DMS 273 (cell line): ENCODE results near the gene MSX2.
A peak's percentile ranks its signal among the peaks of the same experiment; 100 is the strongest.
"Not testable (repeated sequence)": the region's sequence is repeated elsewhere in the genome, so short reads cannot be mapped to it uniquely, and the experiment has no call there.

Experiments used
- DNase-seq: peaks from one replicate; lab custom pipeline; 2025; ENCODE audit not compliant: unreplicated experiment; lab: John Stamatoyannopoulos, UW

Gene MSX2

GRCh38 chr5:174732036-174733020 lies 7.9 kb downstream of the MSX2 start:
- DNase-seq = no peak

GRCh38 chr5:174733091-174733690 lies 8.8 kb downstream of the MSX2 start:
- DNase-seq = no peak

GRCh38 chr5:174733836-174734235 lies 9.5 kb downstream of the MSX2 start:
- no peak for DNase-seq

GRCh38 chr5:174734571-174735497 lies 10.5 kb downstream of the MSX2 start:
- no peak for DNase-seq

- DNase-seq = peak; percentile 13
Observed at GRCh38 chr5:174735498-174736330, 11.3 kb downstream of the MSX2 start.

- DNase-seq = no peak
Observed at GRCh38 chr5:174736331-174736721, 11.9 kb downstream of the MSX2 start.

- no peak for DNase-seq
Observed at GRCh38 chr5:174736777-174737176, 12.4 kb downstream of the MSX2 start.

GRCh38 chr5:174737330-174737729 lies 12.9 kb downstream of the MSX2 start:
- no peak for DNase-seq

GRCh38 chr5:174741352-174741751 lies 17.0 kb downstream of the MSX2 start:
- no peak for DNase-seq

GRCh38 chr5:174744896-174745295 lies 20.5 kb downstream of the MSX2 start:
- no peak for DNase-seq

- no peak for DNase-seq
Observed at GRCh38 chr5:174745590-174746103, 21.3 kb downstream of the MSX2 start.

- no peak for DNase-seq
Observed at GRCh38 chr5:174750711-174751110, 26.3 kb downstream of the MSX2 start.

GRCh38 chr5:174751154-174752000 lies 27.0 kb downstream of the MSX2 start:
- DNase-seq = peak; percentile 45

- DNase-seq = no peak
Observed at GRCh38 chr5:174752121-174752520, 27.7 kb downstream of the MSX2 start.

GRCh38 chr5:174755106-174755505 lies 30.7 kb downstream of the MSX2 start:
- peak; percentile 17 for DNase-seq

- DNase-seq = no peak
Observed at GRCh38 chr5:174759091-174759490, 34.7 kb downstream of the MSX2 start.

- DNase-seq = no peak
Observed at GRCh38 chr5:174760721-174761120, 36.3 kb downstream of the MSX2 start.

- DNase-seq = not testable (repeated sequence)
Observed at GRCh38 chr5:174761341-174761740, 37.0 kb downstream of the MSX2 start.

- DNase-seq = no peak
Observed at GRCh38 chr5:174764309-174764708, 39.9 kb downstream of the MSX2 start.
